DMS 273 (cell line): ENCODE measurements around the gene CYP2U1.

ENCODE experiments used
- DNase-seq: peaks from one replicate; lab custom pipeline; 2025; ENCODE audit not compliant: unreplicated experiment; lab: John Stamatoyannopoulos, UW

CYP2U1 gene

GRCh38 chr4:107978716-107979451, 47.5 kb downstream of the CYP2U1 start:
- no peak for DNase-seq

- DNase-seq: no peak
Measured at GRCh38 chr4:107987916-107988762, 56.8 kb downstream of the CYP2U1 start.

- DNase-seq: peak; percentile 13
Measured at GRCh38 chr4:107988763-107989035, 57.4 kb downstream of the CYP2U1 start.

- no peak for DNase-seq
Measured at GRCh38 chr4:107989162-107989536, 57.8 kb downstream of the CYP2U1 start.

- peak; percentile 95 for DNase-seq
Measured at GRCh38 chr4:107989537-107990386, 58.4 kb downstream of the CYP2U1 start, which contains the start of gene HADH. HADH (plus strand) TSS chr4:107989889; CDS start chr4:107989933, 44 bp downstream.

- no peak for DNase-seq
Measured at GRCh38 chr4:107991945-107992630, 60.7 kb downstream of the CYP2U1 start.

- DNase-seq: no peak
Measured at GRCh38 chr4:107993969-107994368, 62.6 kb downstream of the CYP2U1 start.

GRCh38 chr4:107994894-107995293, 63.5 kb downstream of the CYP2U1 start:
- no peak for DNase-seq

GRCh38 chr4:107996949-107997788, 65.8 kb downstream of the CYP2U1 start:
- no peak for DNase-seq

GRCh38 chr4:107997794-107998193, 66.4 kb downstream of the CYP2U1 start:
- DNase-seq: no peak

GRCh38 chr4:107999932-108000539, 68.7 kb downstream of the CYP2U1 start:
- DNase-seq: no peak

GRCh38 chr4:108001540-108002135, 70.3 kb downstream of the CYP2U1 start:
- DNase-seq: no peak
